ENCODE results near the gene MTHFR.

The MTHFR gene

DNA sequence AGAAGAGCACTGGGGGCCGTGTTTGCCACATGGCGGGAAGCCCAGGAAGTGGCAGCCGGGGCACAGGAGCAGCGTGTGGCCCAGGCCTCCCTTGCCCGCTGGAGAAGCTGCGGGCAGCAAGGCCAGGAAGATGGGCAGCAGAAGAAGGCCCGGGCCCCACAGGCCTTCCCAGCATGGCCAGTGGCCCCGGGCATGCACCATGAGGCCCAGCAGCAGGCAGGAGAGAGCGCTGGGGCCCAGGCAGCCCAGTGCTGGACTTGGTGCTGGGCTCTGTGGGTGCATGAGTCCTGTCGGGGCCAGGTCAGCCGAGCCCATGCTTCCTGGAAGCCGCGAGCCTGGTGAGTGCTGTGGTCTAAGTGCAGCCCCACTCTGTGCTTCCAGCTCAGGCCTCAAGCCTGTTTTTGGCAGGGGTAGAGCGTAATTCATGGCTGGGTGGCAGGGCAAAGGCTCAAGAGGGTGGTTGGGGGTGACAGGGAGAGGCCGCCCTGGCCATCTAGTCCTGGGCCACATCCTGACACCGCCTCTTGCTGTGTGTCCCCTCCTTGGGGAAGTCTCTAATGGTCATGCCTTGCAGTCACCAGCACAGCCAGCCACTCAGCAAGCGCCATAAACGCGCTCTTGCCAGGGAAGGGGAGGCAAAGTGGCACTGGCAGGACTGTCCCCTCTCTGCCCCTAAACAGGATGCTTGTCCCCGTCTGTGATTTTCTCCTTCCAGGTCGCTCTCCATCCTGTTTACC is 21.3 kb downstream of the MTHFR start:
- no peak for TF ChIP-seq CREB1 (IDR thresholded peaks at IDR 0.05; ENCODE audit: low read depth)
- no peak for TF ChIP-seq YY1 (IDR thresholded peaks at IDR 0.05; ENCODE audit: low read depth)
- no peak for TF ChIP-seq FOXM1 (IDR thresholded peaks at IDR 0.05; ENCODE audit: borderline replicate concordance, low read depth)
- no peak for TF ChIP-seq NFIC (IDR thresholded peaks at IDR 0.05)
- no peak for TF ChIP-seq CEBPB (IDR thresholded peaks at IDR 0.05)
- TF ChIP-seq, protein P1, sequence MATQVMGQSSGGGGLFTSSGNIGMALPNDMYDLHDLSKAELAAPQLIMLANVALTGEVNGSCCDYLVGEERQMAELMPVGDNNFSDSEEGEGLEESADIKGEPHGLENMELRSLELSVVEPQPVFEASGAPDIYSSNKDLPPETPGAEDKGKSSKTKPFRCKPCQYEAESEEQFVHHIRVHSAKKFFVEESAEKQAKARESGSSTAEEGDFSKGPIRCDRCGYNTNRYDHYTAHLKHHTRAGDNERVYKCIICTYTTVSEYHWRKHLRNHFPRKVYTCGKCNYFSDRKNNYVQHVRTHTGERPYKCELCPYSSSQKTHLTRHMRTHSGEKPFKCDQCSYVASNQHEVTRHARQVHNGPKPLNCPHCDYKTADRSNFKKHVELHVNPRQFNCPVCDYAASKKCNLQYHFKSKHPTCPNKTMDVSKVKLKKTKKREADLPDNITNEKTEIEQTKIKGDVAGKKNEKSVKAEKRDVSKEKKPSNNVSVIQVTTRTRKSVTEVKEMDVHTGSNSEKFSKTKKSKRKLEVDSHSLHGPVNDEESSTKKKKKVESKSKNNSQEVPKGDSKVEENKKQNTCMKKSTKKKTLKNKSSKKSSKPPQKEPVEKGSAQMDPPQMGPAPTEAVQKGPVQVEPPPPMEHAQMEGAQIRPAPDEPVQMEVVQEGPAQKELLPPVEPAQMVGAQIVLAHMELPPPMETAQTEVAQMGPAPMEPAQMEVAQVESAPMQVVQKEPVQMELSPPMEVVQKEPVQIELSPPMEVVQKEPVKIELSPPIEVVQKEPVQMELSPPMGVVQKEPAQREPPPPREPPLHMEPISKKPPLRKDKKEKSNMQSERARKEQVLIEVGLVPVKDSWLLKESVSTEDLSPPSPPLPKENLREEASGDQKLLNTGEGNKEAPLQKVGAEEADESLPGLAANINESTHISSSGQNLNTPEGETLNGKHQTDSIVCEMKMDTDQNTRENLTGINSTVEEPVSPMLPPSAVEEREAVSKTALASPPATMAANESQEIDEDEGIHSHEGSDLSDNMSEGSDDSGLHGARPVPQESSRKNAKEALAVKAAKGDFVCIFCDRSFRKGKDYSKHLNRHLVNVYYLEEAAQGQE (IDR thresholded peaks at IDR 0.05; ENCODE audit: low read depth): no peak
- TF ChIP-seq, protein P2, sequence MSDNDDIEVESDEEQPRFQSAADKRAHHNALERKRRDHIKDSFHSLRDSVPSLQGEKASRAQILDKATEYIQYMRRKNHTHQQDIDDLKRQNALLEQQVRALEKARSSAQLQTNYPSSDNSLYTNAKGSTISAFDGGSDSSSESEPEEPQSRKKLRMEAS (IDR thresholded peaks at IDR 0.05): no peak
- no peak for TF ChIP-seq ZBTB7A (IDR thresholded peaks at IDR 0.05; ENCODE audit: low read depth)
- no peak for TF ChIP-seq TAF1 (IDR thresholded peaks at IDR 0.05; ENCODE audit: low read depth)

DNA sequence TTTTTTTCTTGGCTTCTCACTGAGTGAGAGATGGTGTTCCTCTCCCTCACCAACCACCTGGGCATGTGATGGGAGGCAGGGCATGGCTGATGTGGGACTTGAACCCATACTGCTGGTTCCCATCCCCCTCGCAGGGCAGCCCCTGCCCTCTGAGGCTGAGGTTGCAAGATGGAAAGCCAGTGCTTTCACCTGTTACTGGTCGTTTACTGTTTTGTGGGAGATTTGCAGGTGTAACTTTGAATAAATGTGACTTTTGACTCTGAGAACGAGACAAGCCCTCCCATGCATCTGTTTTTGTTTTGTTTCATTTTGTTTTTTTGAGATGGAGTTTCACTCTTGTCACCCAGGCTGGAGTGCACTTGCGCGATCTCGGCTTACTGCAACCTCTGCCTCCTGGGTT is 22.2 kb downstream of the MTHFR start:
- TF ChIP-seq EGR1 (IDR thresholded peaks at IDR 0.05) (no peak), TEAD4 (IDR thresholded peaks at IDR 0.05) (no peak), NFIC (IDR thresholded peaks at IDR 0.05) (no peak), ZBTB7A (IDR thresholded peaks at IDR 0.05; ENCODE audit: low read depth) (no peak), YY1 (IDR thresholded peaks at IDR 0.05; ENCODE audit: low read depth) (no peak), CREB1 (IDR thresholded peaks at IDR 0.05; ENCODE audit: low read depth) (no peak)
- TF ChIP-seq, protein P2 (IDR thresholded peaks at IDR 0.05): no peak

DNA sequence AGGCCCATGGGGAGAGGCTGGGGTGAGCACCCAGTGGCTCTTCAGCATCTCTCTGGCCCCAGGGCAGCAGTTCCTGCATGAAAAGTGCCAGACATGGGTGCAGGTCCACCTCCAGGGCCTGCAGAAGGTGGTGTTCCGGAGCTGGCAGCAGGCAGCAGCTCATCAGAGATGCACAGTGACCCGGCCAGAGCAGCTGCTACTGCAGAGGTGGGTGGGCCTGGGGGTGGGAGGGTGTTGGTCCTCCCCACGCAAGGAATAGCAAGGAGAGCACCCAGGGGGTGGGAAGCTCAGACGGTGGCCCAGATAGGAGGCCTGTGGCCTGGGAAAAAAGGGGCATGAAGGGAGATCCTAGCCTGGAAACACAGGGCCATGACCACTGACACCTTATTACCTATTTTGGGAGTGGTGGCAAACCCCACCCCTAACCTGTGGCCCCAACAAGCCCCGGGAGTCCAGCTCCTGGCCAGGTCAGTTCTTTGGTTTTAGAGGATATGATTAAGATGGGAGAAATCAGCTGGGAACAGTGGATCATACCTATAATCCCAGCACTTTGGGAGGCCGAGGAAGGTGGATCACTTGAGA is 23.5 kb downstream of the MTHFR start:
- TF ChIP-seq, protein P1 (IDR thresholded peaks at IDR 0.05; ENCODE audit: low read depth): no peak
- TF ChIP-seq CREB1 (IDR thresholded peaks at IDR 0.05; ENCODE audit: low read depth): no peak
- TF ChIP-seq EGR1 (IDR thresholded peaks at IDR 0.05): no peak
- TF ChIP-seq, protein P3, sequence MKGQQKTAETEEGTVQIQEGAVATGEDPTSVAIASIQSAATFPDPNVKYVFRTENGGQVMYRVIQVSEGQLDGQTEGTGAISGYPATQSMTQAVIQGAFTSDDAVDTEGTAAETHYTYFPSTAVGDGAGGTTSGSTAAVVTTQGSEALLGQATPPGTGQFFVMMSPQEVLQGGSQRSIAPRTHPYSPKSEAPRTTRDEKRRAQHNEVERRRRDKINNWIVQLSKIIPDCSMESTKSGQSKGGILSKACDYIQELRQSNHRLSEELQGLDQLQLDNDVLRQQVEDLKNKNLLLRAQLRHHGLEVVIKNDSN (IDR thresholded peaks at IDR 0.05): no peak
- no peak for TF ChIP-seq CEBPB (IDR thresholded peaks at IDR 0.05)
- TF ChIP-seq ZBTB7A (IDR thresholded peaks at IDR 0.05; ENCODE audit: low read depth): no peak
- TF ChIP-seq RAD21 (IDR thresholded peaks at IDR 0.05; ENCODE audit: low read depth): no peak
- TF ChIP-seq, protein P2 (IDR thresholded peaks at IDR 0.05): no peak
- no peak for TF ChIP-seq EP300 (IDR thresholded peaks at IDR 0.05; ENCODE audit: borderline replicate concordance)
- TF ChIP-seq TEAD4 (IDR thresholded peaks at IDR 0.05): no peak
- no peak for TF ChIP-seq TAF1 (IDR thresholded peaks at IDR 0.05; ENCODE audit: low read depth)
- TF ChIP-seq FOXM1 (IDR thresholded peaks at IDR 0.05; ENCODE audit: borderline replicate concordance, low read depth): no peak
- TF ChIP-seq YY1 (IDR thresholded peaks at IDR 0.05; ENCODE audit: low read depth): no peak
- no peak for TF ChIP-seq TCF12 (IDR thresholded peaks at IDR 0.05; ENCODE audit: low read depth)
- no peak for TF ChIP-seq NFIC (IDR thresholded peaks at IDR 0.05)

DNA sequence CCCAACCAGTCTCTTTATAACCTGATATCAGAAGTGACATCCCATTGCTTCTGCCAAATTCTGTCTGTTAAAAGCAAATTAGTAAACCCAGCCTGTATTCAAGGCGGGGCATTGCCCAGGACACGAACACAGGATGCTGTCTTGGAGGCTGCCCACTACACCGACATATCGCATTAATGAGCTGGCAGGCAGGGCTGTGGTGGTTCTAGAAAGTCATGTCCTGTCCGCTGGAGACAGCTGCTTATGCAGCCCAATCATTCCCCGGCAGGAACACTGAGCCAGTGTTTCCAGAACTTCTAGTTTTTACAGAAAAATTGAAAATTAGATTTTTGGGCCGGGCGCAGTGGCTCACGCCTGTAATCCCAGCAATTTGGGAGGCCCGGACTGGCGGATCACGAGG is 24.5 kb downstream of the MTHFR start:
- TF ChIP-seq, protein P3 (IDR thresholded peaks at IDR 0.05): no peak

DNA sequence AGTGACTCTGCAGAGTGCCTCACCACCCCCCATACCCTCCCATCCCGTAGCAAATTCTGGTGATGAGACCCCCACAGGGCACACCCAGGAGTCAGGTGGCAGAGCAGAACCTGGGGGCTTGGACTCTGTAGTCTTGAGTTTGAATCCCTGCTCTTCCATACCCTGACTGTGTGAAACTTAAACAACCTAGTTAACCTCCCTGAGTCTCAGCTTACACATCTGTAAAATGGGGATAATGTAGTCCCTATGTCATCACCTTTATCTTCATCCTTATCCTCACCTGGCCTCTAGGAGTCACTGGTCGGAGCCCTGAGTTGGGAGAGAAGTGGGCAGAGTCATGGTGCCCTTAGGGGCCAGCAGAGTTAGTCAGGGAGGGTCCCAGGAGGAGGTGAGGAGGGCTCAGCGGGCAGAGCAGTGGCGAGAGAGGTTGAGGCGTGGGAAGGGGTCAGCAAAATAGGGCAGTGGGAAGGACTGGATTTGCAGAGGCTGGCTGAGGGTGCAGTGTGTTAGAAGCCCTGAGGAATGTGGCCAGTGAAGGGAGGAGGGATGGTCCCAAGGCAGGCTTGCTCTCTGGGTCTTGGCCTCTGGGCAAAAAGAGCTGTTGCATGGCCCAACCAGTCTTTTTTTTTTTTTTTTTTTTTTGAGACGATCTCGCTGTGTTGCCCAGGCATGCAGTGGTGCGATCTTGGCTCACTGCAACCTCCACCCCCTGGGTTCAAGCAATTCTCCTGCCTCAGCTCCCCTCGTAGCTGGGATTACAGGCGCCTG is 25.2 kb downstream of the MTHFR start:
- TF ChIP-seq CEBPB (IDR thresholded peaks at IDR 0.05) (no peak), YY1 (IDR thresholded peaks at IDR 0.05; ENCODE audit: low read depth) (no peak)
